GM06990 (cell line): Measurements from ENCODE around the gene C1orf146.

Source experiments
- DNase-seq: peaks from one replicate; pipeline ENCODE4 v3.0.0-alpha.2; 2011; ENCODE audit not compliant: insufficient read length; ENCODE audit errors: extremely low read depth
- H3K27me3 ChIP-seq: replicated peaks from 2 replicates; pipeline ENCODE4 v1.6.0; 2011; ENCODE audit warnings: low read length; ENCODE audit not compliant: control insufficient read depth, insufficient read depth
- H3K36me3 ChIP-seq: 2 replicates; pipeline ENCODE4 v1.5.1; 2011; ENCODE audit warnings: low read length; ENCODE audit not compliant: control insufficient read depth, insufficient read depth
- H3K4me3 ChIP-seq: replicated peaks from 2 replicates; pipeline ENCODE4 v1.5.1; 2011; ENCODE audit warnings: low read depth, mild to moderate bottlenecking, control low read depth, low read length
- CTCF ChIP-seq: IDR thresholded peaks from 2 replicates; pipeline ENCODE4 v1.5.1; 2011; ENCODE audit warnings: low read length, control low read depth, mild to moderate bottlenecking, inconsistent platforms; ENCODE audit not compliant: insufficient read depth, poor library complexity, severe bottlenecking

C1orf146 gene

GRCh38 chr1:92291372-92291999 lies 73.8 kb downstream of the C1orf146 start:
- Histone ChIP-seq H3K4me3 (no peak overlapping the region), H3K36me3 (no peaks in the 10 kb centered on the region; the same call in none of the 2 replicates), H3K27me3 (no peaks in the 10 kb centered on the region)
- peak; percentile 53 for TF ChIP-seq CTCF
- no peak for DNase-seq
